ENCODE results near the gene SLC38A11. TPM values are rescaled to one million over a fixed set of nuclear protein-coding genes. Genes with fewer than 3 reads are reported as not detected.

The SLC38A11 gene
- not detected in 2 replicates for total RNA-seq (ENCODE audit: low replicate concordance)

GRCh38 chr2:164954954-164955701, at the start of gene SLC38A11:
SLC38A11 (minus strand) TSS chr2:164955525; CDS start chr2:164955247, 278 bp downstream.

Other genes with a start within 250 kb of the SLC38A11 start
- 2.2 and 5.7 TPM in 2 replicates for gene COBLL1, start 113.7 kb downstream of the SLC38A11 start, total RNA-seq (ENCODE audit: low replicate concordance)
- 0.12 and 3.5 TPM in 2 replicates for gene SCN3A, start 248.5 kb upstream of the SLC38A11 start, total RNA-seq (ENCODE audit: low replicate concordance)